Parathyroid adenoma (tissue), 2 donors: ENCODE measurements around the gene SAT2.
A peak's percentile ranks its signal among the peaks of the same experiment; 100 is the strongest.

Source experiments
- H2AFZ ChIP-seq: fragments of 300-600 bp; sonication (generic); one replicate; pipeline ENCODE4 v1.7.0; 2017; ENCODE audit warnings: antibody characterized with exemption, mild to moderate bottlenecking
- H3K27ac ChIP-seq: fragments of 300-600 bp; sonication (generic); one replicate; pipeline ENCODE4 v1.7.0; 2017
- H3K27me3 ChIP-seq: fragments of 300-600 bp; sonication (generic); one replicate; pipeline ENCODE4 v1.7.0; 2017; ENCODE audit warnings: low read length; ENCODE audit not compliant: control insufficient read depth, insufficient read depth
- H3K36me3 ChIP-seq: fragments of 300-600 bp; sonication (generic); one replicate; pipeline ENCODE4 v1.7.0; 2017; ENCODE audit warnings: low read length; ENCODE audit not compliant: control insufficient read depth, insufficient read depth
- H3K4me1 ChIP-seq: fragments of 300-600 bp; sonication (generic); one replicate; pipeline ENCODE4 v1.7.0; 2017; ENCODE audit warnings: control low read depth
- H3K4me2 ChIP-seq: fragments of 300-600 bp; sonication (generic); one replicate; pipeline ENCODE4 v1.7.0; 2017; ENCODE audit warnings: low read length
- H3K4me3 ChIP-seq: fragments of 300-600 bp; sonication (generic); one replicate; pipeline ENCODE4 v1.7.0; 2017; ENCODE audit warnings: low read depth, low read length
- H3K79me2 ChIP-seq: fragments of 300-600 bp; sonication (generic); one replicate; pipeline ENCODE4 v1.7.0; 2017; ENCODE audit warnings: control low read depth
- H3K9ac ChIP-seq: fragments of 300-600 bp; sonication (generic); one replicate; pipeline ENCODE4 v1.7.0; 2017; ENCODE audit warnings: mild to moderate bottlenecking
- H3K9me3 ChIP-seq: fragments of 300-600 bp; sonication (generic); one replicate; pipeline ENCODE4 v1.7.0; 2017; ENCODE audit warnings: low read length; ENCODE audit not compliant: control insufficient read depth
- TF ChIP-seq, protein P1 (sequence below): fragments of 300-600 bp; sonication (generic); IDR thresholded peaks from one replicate; pipeline ENCODE4 v1.7.0; 2017; ENCODE audit warnings: antibody characterized with exemption, mild to moderate bottlenecking
- donor health status: primary hyperparathyroidism.

Gene SAT2

DNA sequence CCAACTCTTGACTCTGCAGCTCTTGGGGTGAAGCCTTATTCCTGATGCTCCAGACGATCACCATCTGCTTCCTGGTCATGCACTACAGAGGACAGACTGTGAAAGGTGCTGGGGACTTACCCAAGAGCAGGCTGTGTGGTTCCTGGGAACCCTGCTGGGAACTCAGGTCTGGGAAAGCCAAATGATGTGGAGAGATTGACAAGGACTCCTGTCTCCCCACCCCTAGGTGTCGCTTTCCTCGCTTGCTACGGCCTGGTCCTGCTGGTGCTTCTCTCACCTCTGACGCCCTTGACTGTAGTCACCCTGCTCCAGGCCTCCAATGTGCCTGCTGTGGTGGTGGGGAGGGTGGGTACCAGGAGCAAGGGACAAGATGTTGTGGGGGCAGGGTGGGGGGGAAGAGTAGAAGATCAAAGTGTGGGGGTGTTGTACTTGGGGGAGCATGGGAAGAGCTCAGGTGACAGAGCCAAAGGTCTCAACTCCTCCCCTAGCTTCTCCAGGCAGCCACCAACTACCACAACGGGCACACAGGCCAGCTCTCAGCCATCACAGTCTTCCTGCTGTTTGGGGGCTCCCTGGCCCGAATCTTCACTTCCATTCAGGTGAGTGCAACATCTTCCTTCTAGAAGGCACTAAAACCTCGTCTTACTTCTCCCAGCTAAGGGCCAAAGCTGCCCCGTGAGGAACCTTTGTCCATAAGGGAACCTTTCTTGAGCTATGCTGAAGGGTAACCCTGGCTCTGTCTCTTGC is 40.8 kb downstream of the SAT2 start:
- H2AFZ ChIP-seq: no peak overlapping the region
- TF ChIP-seq, protein P1, sequence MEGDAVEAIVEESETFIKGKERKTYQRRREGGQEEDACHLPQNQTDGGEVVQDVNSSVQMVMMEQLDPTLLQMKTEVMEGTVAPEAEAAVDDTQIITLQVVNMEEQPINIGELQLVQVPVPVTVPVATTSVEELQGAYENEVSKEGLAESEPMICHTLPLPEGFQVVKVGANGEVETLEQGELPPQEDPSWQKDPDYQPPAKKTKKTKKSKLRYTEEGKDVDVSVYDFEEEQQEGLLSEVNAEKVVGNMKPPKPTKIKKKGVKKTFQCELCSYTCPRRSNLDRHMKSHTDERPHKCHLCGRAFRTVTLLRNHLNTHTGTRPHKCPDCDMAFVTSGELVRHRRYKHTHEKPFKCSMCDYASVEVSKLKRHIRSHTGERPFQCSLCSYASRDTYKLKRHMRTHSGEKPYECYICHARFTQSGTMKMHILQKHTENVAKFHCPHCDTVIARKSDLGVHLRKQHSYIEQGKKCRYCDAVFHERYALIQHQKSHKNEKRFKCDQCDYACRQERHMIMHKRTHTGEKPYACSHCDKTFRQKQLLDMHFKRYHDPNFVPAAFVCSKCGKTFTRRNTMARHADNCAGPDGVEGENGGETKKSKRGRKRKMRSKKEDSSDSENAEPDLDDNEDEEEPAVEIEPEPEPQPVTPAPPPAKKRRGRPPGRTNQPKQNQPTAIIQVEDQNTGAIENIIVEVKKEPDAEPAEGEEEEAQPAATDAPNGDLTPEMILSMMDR: peak; percentile 52
- no peak overlapping the region for H3K4me2 ChIP-seq
- no peaks in the 10 kb centered on the region for H3K9me3 ChIP-seq
- H3K27me3 ChIP-seq: no peaks in the 10 kb centered on the region
- H3K36me3 ChIP-seq: no peaks in the 10 kb centered on the region
- peaks cover 19% of the 10 kb centered on the region for H3K4me1 ChIP-seq
- no peak overlapping the region for H3K4me3 ChIP-seq
- no peak overlapping the region for H3K9ac ChIP-seq
- H3K79me2 ChIP-seq: peaks cover 16% of the 10 kb centered on the region
- peak overlapping the region; percentile 49 for H3K27ac ChIP-seq

DNA sequence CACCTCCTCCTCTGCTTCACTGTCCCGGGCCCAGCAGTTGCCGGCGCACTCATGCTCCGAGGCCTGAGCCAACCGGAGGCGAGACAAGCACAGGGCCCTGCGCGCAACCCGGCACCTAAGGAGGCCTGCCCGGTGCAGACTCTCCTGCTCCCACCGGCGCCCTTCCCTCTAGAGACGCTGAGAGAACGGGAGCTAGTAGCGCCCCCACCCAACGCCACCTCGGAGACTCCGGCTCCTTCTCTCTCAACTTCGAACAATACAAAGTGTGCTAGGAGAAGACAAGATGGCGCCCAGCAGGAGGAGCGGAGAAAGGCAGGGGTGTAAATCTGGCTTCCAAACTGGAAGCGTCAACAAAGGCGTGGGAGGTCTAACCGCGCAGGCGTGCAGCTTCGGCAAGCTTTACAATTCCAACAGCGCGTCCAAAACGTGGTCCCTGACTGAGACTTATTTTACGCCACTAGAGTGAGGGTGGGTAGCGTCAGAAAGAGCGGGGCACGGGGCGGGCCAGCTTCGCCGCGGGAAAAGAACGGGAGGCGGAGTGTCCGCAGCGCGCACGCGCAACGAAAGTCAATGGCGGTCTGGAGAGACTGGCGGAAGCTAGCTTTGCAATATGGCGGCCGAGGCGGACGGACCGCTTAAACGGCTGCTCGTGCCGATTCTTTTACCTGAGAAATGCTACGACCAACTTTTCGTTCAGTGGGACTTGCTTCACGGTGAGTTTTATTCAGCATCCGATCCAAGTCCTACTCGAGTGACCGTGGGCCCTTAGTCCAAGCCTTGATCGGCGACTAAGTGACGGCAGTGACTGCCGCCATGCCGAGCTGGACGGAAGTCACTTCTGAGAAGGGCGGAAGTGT is 44.1 kb downstream of the SAT2 start, which contains the start of gene MPDU1:
TSS of gene MPDU1 (plus strand) at position 600 of the 857 bp plus-strand sequence. CDS start at position 611, 11 bp downstream.
- no peaks in the 10 kb centered on the region for H3K9me3 ChIP-seq
- peak within 1 kb of the TSS; percentile 16 for H3K9ac ChIP-seq
- H3K27me3 ChIP-seq: no peaks in the 10 kb centered on the region
- H3K4me3 ChIP-seq: peak within 1 kb of the TSS; percentile 97
- peaks cover 16% of the 10 kb centered on the region for H3K4me1 ChIP-seq
- peak within 1 kb of the TSS; percentile 90 for H2AFZ ChIP-seq
- H3K27ac ChIP-seq: peak within 1 kb of the TSS; percentile 96
- no peaks in the 10 kb centered on the region for H3K36me3 ChIP-seq
- TF ChIP-seq, protein P1: no peak
- peak within 1 kb of the TSS; percentile 100 for H3K4me2 ChIP-seq
- H3K79me2 ChIP-seq: peaks cover 16% of the 10 kb centered on the region

DNA sequence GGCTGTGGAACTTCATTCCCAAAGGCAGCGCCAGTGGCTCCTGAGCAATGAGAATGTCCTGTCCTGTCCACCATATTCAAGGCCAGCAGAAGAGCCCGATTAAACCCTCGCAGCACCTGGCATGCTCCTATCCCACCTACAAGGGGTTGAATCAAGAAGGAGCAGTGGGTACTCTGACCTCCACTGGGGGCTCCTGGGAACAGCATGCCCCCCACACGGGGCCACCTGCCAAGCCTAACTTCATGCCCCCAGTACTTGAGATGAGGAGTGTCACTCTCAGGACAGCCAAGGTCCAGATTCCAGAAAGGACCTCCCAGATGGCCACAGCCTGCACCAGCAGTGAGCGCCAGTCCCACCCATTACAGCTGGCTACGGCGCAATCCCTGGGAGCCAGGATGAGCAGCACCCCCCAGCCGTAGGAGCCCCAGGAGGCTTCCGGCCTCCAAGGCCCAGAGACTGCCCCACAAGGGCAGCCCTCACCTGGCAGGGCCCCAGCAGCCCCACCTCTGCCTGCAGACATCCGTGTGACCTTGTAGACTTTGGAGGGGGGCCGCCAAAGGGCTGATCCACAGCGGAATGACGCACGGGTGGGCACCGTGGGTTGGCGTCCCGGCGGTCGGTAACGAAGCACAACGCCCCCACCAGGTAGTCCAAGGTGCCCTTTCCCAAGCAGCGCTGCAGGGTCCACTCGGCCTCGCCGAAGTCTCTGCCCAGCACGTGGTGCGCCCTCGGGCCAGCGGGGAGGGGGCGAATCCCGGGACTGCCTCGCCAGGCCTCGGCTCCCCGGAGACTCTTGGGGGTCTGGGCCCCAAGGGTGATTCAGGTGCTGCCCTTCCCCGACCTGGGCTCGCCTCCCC is 45.0 kb downstream of the SAT2 start:
- H3K9me3 ChIP-seq: no peaks in the 10 kb centered on the region
- H3K36me3 ChIP-seq: no peaks in the 10 kb centered on the region
- H3K27me3 ChIP-seq: no peaks in the 10 kb centered on the region
- H3K27ac ChIP-seq: peak overlapping the region; percentile 96
- TF ChIP-seq, protein P1: no peak
- H2AFZ ChIP-seq: peak overlapping the region; percentile 90
- no peak overlapping the region for H3K9ac ChIP-seq
- H3K79me2 ChIP-seq: peaks cover 16% of the 10 kb centered on the region
- peak overlapping the region; percentile 97 for H3K4me3 ChIP-seq
- peaks cover 16% of the 10 kb centered on the region for H3K4me1 ChIP-seq
- H3K4me2 ChIP-seq: peak overlapping the region; percentile 100

DNA sequence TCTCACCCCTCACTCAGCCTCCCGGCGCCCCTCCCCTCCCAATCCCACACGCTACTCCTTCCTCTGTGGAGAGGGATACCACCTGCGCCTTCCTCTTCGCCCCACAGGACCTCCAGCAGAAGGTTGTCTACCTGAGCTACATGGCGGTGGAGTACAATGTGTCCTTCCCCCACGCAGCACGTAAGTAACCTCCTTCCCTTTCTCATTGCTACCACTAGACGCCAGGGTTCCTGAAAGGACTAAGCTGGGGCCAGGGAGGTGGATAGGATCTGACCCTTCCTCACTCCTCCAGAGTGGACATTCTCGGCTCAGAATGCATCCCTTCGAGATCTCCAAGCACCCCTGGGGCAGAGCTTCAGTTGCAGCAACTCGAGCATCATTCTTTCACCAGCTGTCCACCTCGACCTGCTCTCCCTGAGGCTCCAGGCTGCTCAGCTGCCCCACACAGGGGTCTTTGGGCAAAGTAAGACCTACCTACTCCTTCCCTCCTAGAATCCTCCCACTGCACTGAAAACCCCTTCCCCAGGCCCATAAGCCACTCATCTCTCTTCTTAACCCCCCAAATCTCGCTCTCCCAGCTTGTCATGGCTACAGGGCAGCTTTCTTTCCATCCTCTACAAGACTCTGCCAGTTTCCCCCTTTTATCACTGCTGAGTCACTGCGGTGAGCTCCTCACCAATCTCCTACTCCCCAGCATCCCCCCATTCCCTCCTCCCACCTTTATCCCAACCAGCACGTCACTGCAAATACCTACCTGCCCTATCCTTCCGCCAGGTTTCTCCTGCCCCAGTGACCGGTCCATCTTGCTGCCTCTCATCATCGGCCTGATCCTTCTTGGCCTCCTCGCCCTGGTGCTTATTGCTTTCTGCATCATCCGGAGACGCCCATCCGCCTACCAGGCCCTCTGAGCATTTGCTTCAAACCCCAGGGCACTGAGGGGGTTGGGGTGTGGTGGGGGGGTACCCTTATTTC is 46.7 kb downstream of the SAT2 start:
- TF ChIP-seq, protein P1: no peak
- peaks cover 16% of the 10 kb centered on the region for H3K4me1 ChIP-seq
- H3K27me3 ChIP-seq: no peaks in the 10 kb centered on the region
- H2AFZ ChIP-seq: no peak overlapping the region
- H3K79me2 ChIP-seq: peaks cover 16% of the 10 kb centered on the region
- no peak overlapping the region for H3K9ac ChIP-seq
- no peaks in the 10 kb centered on the region for H3K36me3 ChIP-seq
- H3K4me2 ChIP-seq: no peak overlapping the region
- H3K4me3 ChIP-seq: no peak overlapping the region
- H3K27ac ChIP-seq: no peak overlapping the region
- H3K9me3 ChIP-seq: no peaks in the 10 kb centered on the region
